ENCODE data around the gene PRRT2.

- TF ChIP-seq CTCF (IDR thresholded peaks at IDR 0.05; ENCODE audit: poor library complexity) (no peak), EZH2 (IDR thresholded peaks at IDR 0.05; ENCODE audit: borderline replicate concordance) (no peak), EZH2phosphoT487 (IDR thresholded peaks at IDR 0.05; ENCODE audit: low read depth, severe bottlenecking, unreplicated experiment) (no peak)
These were observed 3.2 kb downstream of the PRRT2 start for GRCh38 chr16:29815032-29815721.
